ENCODE data around the gene SPNS3. TPM values are rescaled to one million over a fixed set of nuclear protein-coding genes. Genes with fewer than 3 reads are reported as not detected.

SPNS3 gene
- polyA plus RNA-seq, 2 of the 4 experiments (the other 2 are of a cell fraction): not detected

GRCh38 chr17:4395111-4395478 is 38.6 kb upstream of the SPNS3 start:
- TF ChIP-seq EHF (CRISPR knock-in tag; IDR thresholded peaks at IDR 0.05): no peak
- TF ChIP-seq GATA3 (IDR thresholded peaks at IDR 0.05; ENCODE audit: borderline replicate concordance): no peak
- no peak for TF ChIP-seq ESRRA (IDR thresholded peaks at IDR 0.05; ENCODE audit: borderline replicate concordance, low read length)
- no peak for TF ChIP-seq RCOR1 (IDR thresholded peaks at IDR 0.05; ENCODE audit: low read depth, low read length)
- Histone ChIP-seq H3K4me1 (peaks cover 5% of the 10 kb centered on the region; the same call in 1 of the 3 replicates), H3K27ac (no peak overlapping the region), H3K4me3 (no peak overlapping the region), H3K4me2 (no peak overlapping the region), H3K9me3 (no peaks in the 10 kb centered on the region)
- no peak for ATAC-seq
- DNase-seq (ENCODE audit: low read depth in 1 of 2, low spot score in 1 of 2): no peak
- CTCF ChIA-PET: interaction anchor here (0.8 to 2.0 kb wide), 3 partner anchors 11 to 128 kb away, joined by 3 to 6 read pairs (median 6); no protein-coding TSS in a partner anchor
- no peak for FAIRE-seq
- 72% methylated on average over 3 of the region's 3 CpGs for WGBS (ENCODE audit: missing lambda C conversion rate)
- POLR2A ChIA-PET: no interaction called here

GRCh38 chr17:4397840-4398239 is 35.9 kb upstream of the SPNS3 start:
- no peak for ATAC-seq
- FAIRE-seq: no peak

More at GRCh38 chr17:4397840-4398239, 35.9 kb upstream of the SPNS3 start:
- POLR2A ChIA-PET: no interaction called here
- H3K4me1 ChIP-seq: peaks cover 5% of the 10 kb centered on the region; the same call in 1 of the 3 replicates
- WGBS (ENCODE audit: missing lambda C conversion rate): 82% methylated on average over 6 of the region's 6 CpGs
- DNase-seq (ENCODE audit: low read depth in 1 of 2, low spot score in 1 of 2): no peak
- H3K4me3 ChIP-seq: no peak overlapping the region
- H3K9me3 ChIP-seq: no peaks in the 10 kb centered on the region
- CTCF ChIA-PET: interaction anchor here (0.6 kb wide), 1 partner anchor 112 kb away, joined by 3 read pairs; no protein-coding TSS in a partner anchor
- TF ChIP-seq EHMT2 (IDR thresholded peaks at IDR 0.05; ENCODE audit: low read depth): no peak
- no peak for TF ChIP-seq RAD21 (conservative IDR thresholded peaks at IDR 0.05 in 1 of 2, IDR thresholded peaks at IDR 0.05 in 1 of 2)
- no peak for TF ChIP-seq MAZ (IDR thresholded peaks at IDR 0.05; ENCODE audit: borderline replicate concordance, low read depth, low read length)
- no peak for TF ChIP-seq CBX8 (IDR thresholded peaks at IDR 0.05)
- TF ChIP-seq ZNF302 (CRISPR knock-in tag; IDR thresholded peaks at IDR 0.05): no peak
- no peak for TF ChIP-seq CEBPB (IDR thresholded peaks at IDR 0.05)
- no peak for TF ChIP-seq HMGXB4 (CRISPR knock-in tag; IDR thresholded peaks at IDR 0.05; ENCODE audit: borderline replicate concordance)
- TF ChIP-seq POLR2AphosphoS2 (conservative IDR thresholded peaks at IDR 0.05; ENCODE audit: low read length): no peak
- TF ChIP-seq BCL3 (IDR thresholded peaks at IDR 0.05): no peak
- no peak for TF ChIP-seq ATOH8 (CRISPR knock-in tag; IDR thresholded peaks at IDR 0.05; ENCODE audit: low read depth)
- no peak for TF ChIP-seq RFX5 (IDR thresholded peaks at IDR 0.05)
- no peak for TF ChIP-seq RCOR1 (IDR thresholded peaks at IDR 0.05; ENCODE audit: low read depth, low read length)
- TF ChIP-seq HDAC2 (IDR thresholded peaks at IDR 0.05): no peak
- TF ChIP-seq NR3C1 (IDR thresholded peaks at IDR 0.05): no peak
- no peak for TF ChIP-seq CHD2 (IDR thresholded peaks at IDR 0.05; ENCODE audit: low read length, partially characterized antibody)
- TF ChIP-seq HOXB13 (CRISPR knock-in tag; IDR thresholded peaks at IDR 0.05; ENCODE audit: low read depth): no peak
- no peak for TF ChIP-seq HES2 (IDR thresholded peaks at IDR 0.05)
- TF ChIP-seq POLR2A (IDR thresholded peaks at IDR 0.05; ENCODE audit: low read length): no peak
- TF ChIP-seq FOSB (CRISPR knock-in tag; IDR thresholded peaks at IDR 0.05): no peak
- H3K27ac ChIP-seq: no peak overlapping the region
- no peak overlapping the region for H3K4me2 ChIP-seq

Data from A549 (cell line).